IPS DF 6.9 (cell line): ENCODE data around the gene FBLN2.

ENCODE experiments used
- DNase-seq: peaks from one replicate; pipeline ENCODE4 v3.0.0-alpha.2; 2013; ENCODE audit warnings: low read depth, low spot score
- H3K27ac ChIP-seq: one replicate; pipeline ENCODE4 v1.5.1; 2013; ENCODE audit warnings: low read length, control low read depth
- H3K27me3 ChIP-seq: 2 replicates; pipeline ENCODE4 v1.6.1; 2013; ENCODE audit warnings: mild to moderate bottlenecking, low read length; ENCODE audit not compliant: control insufficient read depth, insufficient read depth
- H3K36me3 ChIP-seq: 2 replicates; pipeline ENCODE4 v1.6.1; 2013; ENCODE audit warnings: low read length; ENCODE audit not compliant: control insufficient read depth, insufficient read depth
- H3K4me1 ChIP-seq: 2 replicates; pipeline ENCODE4 v1.6.1; 2013; ENCODE audit warnings: low read length; ENCODE audit not compliant: control insufficient read depth, insufficient read depth
- H3K4me3 ChIP-seq: 2 replicates; pipeline ENCODE4 v1.5.1; 2013; ENCODE audit warnings: mild to moderate bottlenecking, low read length
- H3K9me3 ChIP-seq: 2 replicates; pipeline ENCODE4 v1.6.1; 2013; ENCODE audit warnings: low read length, inconsistent platforms; ENCODE audit not compliant: control insufficient read depth, insufficient read depth
- WGBS: extraction: QIAGEN DNeasy Blood & Tissue Kit; methylation state at CpG from one replicate; pipeline ENCODE4 v1.1.7; 2013; ENCODE audit warnings: mixed read lengths, missing lambda C conversion rate; ENCODE audit not compliant: insufficient read length, insufficient coverage; 5-methylcytosine and 5-hydroxymethylcytosine counted together

The FBLN2 gene

GRCh38 chr3:13594991-13595421 lies 46.1 kb downstream of the FBLN2 start:
- Histone ChIP-seq H3K9me3 (no peaks in the 10 kb centered on the region), H3K27me3 (no peaks in the 10 kb centered on the region), H3K36me3 (no peaks in the 10 kb centered on the region), H3K4me3 (no peak overlapping the region), H3K4me1 (no peaks in the 10 kb centered on the region; the same call in 1 of the 2 replicates), H3K27ac (no peak overlapping the region)
- no CpG with 5 or more reads among the region's 10 CpGs for WGBS
- no peak for DNase-seq

GRCh38 chr3:13595485-13595884 lies 46.6 kb downstream of the FBLN2 start:
- Histone ChIP-seq H3K4me1 (no peaks in the 10 kb centered on the region; the same call in 1 of the 2 replicates), H3K36me3 (no peaks in the 10 kb centered on the region), H3K9me3 (no peaks in the 10 kb centered on the region), H3K27ac (no peak overlapping the region), H3K27me3 (no peaks in the 10 kb centered on the region), H3K4me3 (no peak overlapping the region)
- no peak for DNase-seq
- WGBS, result no CpG with 5 or more reads among the region's 5 CpGs

GRCh38 chr3:13596426-13597205 lies 47.7 kb downstream of the FBLN2 start:
- Histone ChIP-seq H3K27me3 (no peaks in the 10 kb centered on the region), H3K36me3 (no peaks in the 10 kb centered on the region), H3K4me1 (no peaks in the 10 kb centered on the region; the same call in 1 of the 2 replicates), H3K9me3 (no peaks in the 10 kb centered on the region), H3K4me3 (no peak overlapping the region), H3K27ac (no peak overlapping the region)
- DNase-seq, result no peak
- WGBS, result no CpG with 5 or more reads among the region's 3 CpGs

DNA sequence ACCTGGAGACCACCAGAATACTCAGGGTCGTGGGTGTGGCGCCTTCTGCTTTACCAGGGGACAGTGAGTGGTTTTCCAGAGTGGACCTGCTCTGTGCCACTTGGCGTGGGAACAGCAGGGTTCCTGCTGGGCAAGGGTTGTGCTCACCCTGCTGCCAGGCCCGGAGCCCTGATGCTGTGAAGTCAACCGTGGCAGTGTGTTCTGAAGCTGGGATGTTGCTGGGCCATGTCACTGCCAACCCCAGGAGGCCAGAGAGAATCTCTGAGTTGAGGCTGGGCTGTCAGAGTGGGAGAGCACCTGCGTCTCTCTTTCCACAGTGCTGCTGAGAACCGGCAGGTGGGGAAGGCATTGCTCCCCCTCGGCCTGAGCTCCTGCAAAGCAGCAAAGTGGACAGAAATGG lies 48.7 kb downstream of the FBLN2 start:
- no peaks in the 10 kb centered on the region for H3K27me3 ChIP-seq
- WGBS, result no CpG with 5 or more reads among the region's 8 CpGs

GRCh38 chr3:13598201-13598600 lies 49.3 kb downstream of the FBLN2 start:
- Histone ChIP-seq H3K9me3 (no peaks in the 10 kb centered on the region), H3K27me3 (no peaks in the 10 kb centered on the region), H3K36me3 (no peaks in the 10 kb centered on the region), H3K27ac (no peak overlapping the region), H3K4me1 (no peaks in the 10 kb centered on the region; the same call in 1 of the 2 replicates), H3K4me3 (no peak overlapping the region)
- no CpG with 5 or more reads among the region's 5 CpGs for WGBS
- DNase-seq, result no peak

More for the DNA sequence above, 48.7 kb downstream of the FBLN2 start:
- H3K4me3 ChIP-seq, result no peak overlapping the region
- DNase-seq, result no peak
- no peaks in the 10 kb centered on the region for H3K9me3 ChIP-seq
- no peaks in the 10 kb centered on the region; the same call in 1 of the 2 replicates for H3K4me1 ChIP-seq
- H3K36me3 ChIP-seq, result no peaks in the 10 kb centered on the region
- no peak overlapping the region for H3K27ac ChIP-seq

DNA sequence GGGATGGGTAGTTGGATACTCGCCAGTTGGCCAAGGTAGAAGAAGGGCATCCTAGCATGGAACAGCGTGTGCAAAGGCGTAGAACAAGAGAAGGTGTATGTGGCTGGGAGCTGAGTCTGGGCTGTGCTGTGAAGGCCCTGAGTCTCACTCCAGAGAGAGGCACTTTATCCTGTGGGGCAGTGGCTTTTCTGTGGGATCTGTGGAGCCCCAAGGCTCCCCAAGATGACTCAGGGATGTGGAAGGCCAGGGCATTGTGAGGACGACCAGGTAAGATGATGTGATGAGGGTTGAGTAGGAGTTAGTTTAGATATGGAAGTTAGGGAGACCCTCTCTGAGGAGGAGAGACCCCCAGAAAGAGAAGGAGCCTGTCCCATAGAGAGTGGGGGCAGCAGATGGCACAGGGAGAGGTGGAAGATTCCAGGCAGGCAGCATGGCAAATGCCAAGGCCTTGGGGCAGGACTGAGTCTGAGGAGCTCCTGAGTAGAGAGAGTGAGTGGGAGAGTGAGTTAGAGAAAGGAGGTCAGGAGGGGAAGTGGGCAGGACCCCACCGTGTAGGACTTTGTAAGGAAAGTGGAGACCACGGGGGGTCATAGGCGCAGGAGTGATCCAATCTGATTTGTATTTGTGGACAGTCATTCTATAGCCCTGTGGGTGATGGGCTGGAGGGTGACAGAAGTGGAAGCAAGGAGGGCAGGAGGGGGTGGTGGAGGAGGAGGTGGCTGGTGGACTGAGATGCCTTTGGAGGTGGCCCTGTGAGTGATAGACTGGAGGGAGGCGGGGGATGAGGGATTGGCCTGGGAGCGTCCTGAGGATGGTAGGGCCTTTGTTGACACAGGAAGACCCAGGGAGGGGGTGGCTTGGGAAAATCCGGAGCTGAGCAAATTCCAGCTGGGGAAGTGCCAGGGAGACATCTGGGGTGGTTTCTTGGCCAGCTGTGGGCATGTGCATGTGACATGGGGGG lies 50.3 kb downstream of the FBLN2 start:
- Histone ChIP-seq H3K27me3 (no peaks in the 10 kb centered on the region), H3K4me3 (no peak overlapping the region), H3K9me3 (no peaks in the 10 kb centered on the region), H3K36me3 (no peaks in the 10 kb centered on the region), H3K4me1 (no peaks in the 10 kb centered on the region; the same call in 1 of the 2 replicates), H3K27ac (no peak overlapping the region)
- WGBS, result no CpG with 5 or more reads among the region's 10 CpGs
- DNase-seq, result no peak

DNA sequence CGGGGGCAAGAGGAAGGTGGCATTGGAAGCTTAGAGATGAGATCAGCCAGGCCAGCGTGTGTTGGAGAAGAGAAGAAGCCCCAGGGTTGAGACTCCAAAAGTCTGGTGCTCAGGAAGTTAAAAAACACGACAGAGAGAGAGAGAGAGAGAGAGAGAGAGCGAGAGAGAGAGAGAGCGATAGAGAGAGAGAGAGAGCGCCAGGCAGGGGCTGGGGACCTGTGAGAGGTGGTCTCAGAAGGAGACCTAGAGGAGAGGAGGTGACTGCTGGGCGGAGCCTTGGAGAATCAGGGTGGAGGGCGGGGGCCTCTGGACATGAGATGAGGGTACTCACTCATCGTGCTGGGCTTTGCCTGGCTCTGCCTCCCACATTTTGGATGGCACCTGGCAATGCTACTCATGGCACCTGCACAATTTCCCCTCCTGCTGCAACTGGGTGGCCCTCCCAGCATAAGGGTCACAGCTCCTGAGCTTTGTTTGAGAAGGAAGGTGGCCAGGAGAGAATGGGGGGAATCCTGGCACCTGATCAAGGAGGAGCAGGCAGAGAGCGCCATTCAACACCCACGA lies 51.0 kb downstream of the FBLN2 start:
- no CpG with 5 or more reads among the region's 11 CpGs for WGBS
- Histone ChIP-seq H3K9me3 (no peaks in the 10 kb centered on the region), H3K36me3 (no peaks in the 10 kb centered on the region), H3K27me3 (no peaks in the 10 kb centered on the region), H3K4me3 (no peak overlapping the region), H3K27ac (no peak overlapping the region), H3K4me1 (no peaks in the 10 kb centered on the region; the same call in 1 of the 2 replicates)
- no peak for DNase-seq

DNA sequence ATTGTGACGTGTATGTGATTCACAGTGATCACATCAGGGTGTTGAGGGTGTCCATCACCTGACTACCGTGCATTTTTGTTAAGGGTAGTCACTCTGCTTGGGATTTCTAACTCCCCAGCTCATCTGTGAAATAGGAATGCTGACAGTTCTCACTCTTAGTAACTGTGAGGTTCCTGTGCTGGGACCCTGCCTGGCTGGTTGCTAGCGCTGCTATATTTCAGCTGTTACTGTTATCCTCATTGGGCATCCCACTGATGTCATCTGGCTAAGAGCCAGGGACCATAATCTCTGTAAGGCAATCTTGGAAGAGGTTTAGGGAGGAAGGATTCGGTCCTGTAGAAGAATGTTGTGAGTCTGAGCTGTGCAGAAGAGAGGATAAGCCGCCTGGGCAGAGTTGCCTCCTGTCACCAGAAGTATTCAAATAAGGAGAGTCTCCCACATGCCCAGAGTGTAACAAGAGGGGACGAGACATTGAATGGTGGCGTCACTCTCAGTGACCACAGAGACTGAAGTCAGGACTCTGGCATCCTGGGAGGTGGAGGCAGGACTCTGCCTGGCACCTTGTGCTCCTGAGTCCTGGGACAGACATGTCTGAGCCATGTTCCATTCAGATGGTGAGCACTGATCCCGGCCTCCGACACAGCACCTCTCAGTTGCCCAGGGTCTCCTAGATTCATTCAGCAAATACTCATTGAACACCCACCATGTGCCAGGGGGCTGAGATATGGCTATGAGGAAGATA lies 52.2 kb downstream of the FBLN2 start:
- Histone ChIP-seq H3K36me3 (no peaks in the 10 kb centered on the region), H3K4me1 (no peaks in the 10 kb centered on the region; the same call in 1 of the 2 replicates), H3K9me3 (no peaks in the 10 kb centered on the region), H3K27ac (no peak overlapping the region), H3K4me3 (no peak overlapping the region), H3K27me3 (no peaks in the 10 kb centered on the region)
- WGBS, result no CpG with 5 or more reads among the region's 9 CpGs
- DNase-seq, result no peak

- DNase-seq, result no peak
- H3K4me1 ChIP-seq, result no peaks in the 10 kb centered on the region; the same call in 1 of the 2 replicates
- H3K27ac ChIP-seq, result no peak overlapping the region
- no peaks in the 10 kb centered on the region for H3K36me3 ChIP-seq
- H3K9me3 ChIP-seq, result no peaks in the 10 kb centered on the region
- H3K4me3 ChIP-seq, result no peak overlapping the region
- no peaks in the 10 kb centered on the region for H3K27me3 ChIP-seq
Observed at GRCh38 chr3:13601692-13602080, 52.8 kb downstream of the FBLN2 start.

DNA sequence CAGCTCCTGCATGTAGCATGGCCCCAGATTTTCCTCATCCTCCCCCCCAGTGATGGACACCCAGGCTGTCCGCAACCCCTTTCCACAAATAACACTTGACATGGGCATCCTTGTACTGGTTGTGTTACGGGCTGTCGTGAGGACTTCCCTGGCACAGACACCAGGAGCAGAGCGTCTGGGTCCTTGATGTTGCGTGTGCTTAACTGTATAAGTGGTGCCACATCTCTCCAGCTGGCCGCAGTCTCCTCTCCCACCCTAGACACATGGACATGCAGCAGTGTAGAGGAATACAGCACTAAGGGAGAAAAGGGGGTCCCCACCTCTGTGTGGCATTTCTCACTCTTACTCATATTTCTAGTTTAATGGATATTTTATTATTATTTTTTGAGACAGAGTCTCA lies 56.6 kb downstream of the FBLN2 start:
- Histone ChIP-seq H3K4me1 (no peaks in the 10 kb centered on the region), H3K4me3 (no peak overlapping the region), H3K9me3 (no peaks in the 10 kb centered on the region), H3K36me3 (no peaks in the 10 kb centered on the region), H3K27ac (no peak overlapping the region), H3K27me3 (no peaks in the 10 kb centered on the region)
- no peak for DNase-seq
- WGBS, result no CpG with 5 or more reads among the region's 6 CpGs
